Thoracic aorta (tissue), 2 donors: ENCODE results near the gene CCDC83. TPM values are rescaled to one million over a fixed set of nuclear protein-coding genes. Genes with fewer than 3 reads are reported as not detected.

Experiments used
- ATAC-seq: fragments of 150-250 bp; one replicate; pipeline ENCODE4 v1.8.0; 2017; ENCODE audit warnings: low read depth; ENCODE audit not compliant: insufficient number of reproducible peaks, low FRiP score
- DNase-seq: peaks from one replicate; pipeline ENCODE4 v3.0.0-alpha.2; 2020; ENCODE audit warnings: low spot score
- H3K27ac ChIP-seq, 2 donors: fragments of 200-600 bp; sonication (generic); 1 replicate in 1 of 2; 2 replicates in 1 of 2; pipeline ENCODE4 v1.5.1; 2016; ENCODE audit warnings: mild to moderate bottlenecking in 2 of 2, moderate library complexity in 2 of 2
- H3K27me3 ChIP-seq: fragments of 200-600 bp; sonication (generic); replicated peaks from 2 replicates; pipeline ENCODE4 v1.6.0; 2016; ENCODE audit warnings: mild to moderate bottlenecking; ENCODE audit not compliant: insufficient read depth
- H3K36me3 ChIP-seq: fragments of 200-600 bp; sonication (generic); one replicate; pipeline ENCODE4 v1.5.1; 2016
- H3K4me1 ChIP-seq, 2 donors: fragments of 200-600 bp; sonication (generic); 1 replicate in 1 of 2; 2 replicates in 1 of 2; pipeline versions ENCODE4 v1.5.1 to v1.6.0; 2016; ENCODE audit warnings: low read depth in 2 of 2, mild to moderate bottlenecking in 1 of 2; ENCODE audit not compliant: control insufficient read depth in 1 of 2
- H3K4me3 ChIP-seq: fragments of 200-600 bp; sonication (generic); 2 replicates; pipeline ENCODE4 v1.5.1; 2016; ENCODE audit warnings: mild to moderate bottlenecking
- H3K9me3 ChIP-seq: fragments of 200-600 bp; sonication (generic); 2 replicates; pipeline ENCODE4 v1.5.1; 2016
- total RNA-seq, 2 donors: library from RNA; depleted of rRNA; stranded (reverse); fragments of >200 nt; gene quantifications; one replicate each; pipeline versions ENCODE4 v1.1.0 to v1.2.3, GENCODE V29; 2016
- TF ChIP-seq, protein P1 (sequence below): fragments of 200-600 bp; sonication (generic); IDR thresholded peaks from one replicate; pipeline ENCODE4 v1.5.1; 2019; ENCODE audit warnings: antibody characterized with exemption

CCDC83 gene
- total RNA-seq, 2 donors from 2014 or later = not detected

GRCh38 chr11:85884581-85885021 lies 29.4 kb downstream of the CCDC83 start:
- TF ChIP-seq, protein P1, sequence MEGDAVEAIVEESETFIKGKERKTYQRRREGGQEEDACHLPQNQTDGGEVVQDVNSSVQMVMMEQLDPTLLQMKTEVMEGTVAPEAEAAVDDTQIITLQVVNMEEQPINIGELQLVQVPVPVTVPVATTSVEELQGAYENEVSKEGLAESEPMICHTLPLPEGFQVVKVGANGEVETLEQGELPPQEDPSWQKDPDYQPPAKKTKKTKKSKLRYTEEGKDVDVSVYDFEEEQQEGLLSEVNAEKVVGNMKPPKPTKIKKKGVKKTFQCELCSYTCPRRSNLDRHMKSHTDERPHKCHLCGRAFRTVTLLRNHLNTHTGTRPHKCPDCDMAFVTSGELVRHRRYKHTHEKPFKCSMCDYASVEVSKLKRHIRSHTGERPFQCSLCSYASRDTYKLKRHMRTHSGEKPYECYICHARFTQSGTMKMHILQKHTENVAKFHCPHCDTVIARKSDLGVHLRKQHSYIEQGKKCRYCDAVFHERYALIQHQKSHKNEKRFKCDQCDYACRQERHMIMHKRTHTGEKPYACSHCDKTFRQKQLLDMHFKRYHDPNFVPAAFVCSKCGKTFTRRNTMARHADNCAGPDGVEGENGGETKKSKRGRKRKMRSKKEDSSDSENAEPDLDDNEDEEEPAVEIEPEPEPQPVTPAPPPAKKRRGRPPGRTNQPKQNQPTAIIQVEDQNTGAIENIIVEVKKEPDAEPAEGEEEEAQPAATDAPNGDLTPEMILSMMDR = no peak
- no peaks in the 10 kb centered on the region for H3K36me3 ChIP-seq
- DNase-seq (no peak), ATAC-seq (no peak)
- H3K27ac ChIP-seq = no peak overlapping the region
- H3K27me3 ChIP-seq = no peaks in the 10 kb centered on the region
- H3K4me3 ChIP-seq = no peak overlapping the region
- no peaks in the 10 kb centered on the region for H3K9me3 ChIP-seq
- no peaks in the 10 kb centered on the region for H3K4me1 ChIP-seq

DNA sequence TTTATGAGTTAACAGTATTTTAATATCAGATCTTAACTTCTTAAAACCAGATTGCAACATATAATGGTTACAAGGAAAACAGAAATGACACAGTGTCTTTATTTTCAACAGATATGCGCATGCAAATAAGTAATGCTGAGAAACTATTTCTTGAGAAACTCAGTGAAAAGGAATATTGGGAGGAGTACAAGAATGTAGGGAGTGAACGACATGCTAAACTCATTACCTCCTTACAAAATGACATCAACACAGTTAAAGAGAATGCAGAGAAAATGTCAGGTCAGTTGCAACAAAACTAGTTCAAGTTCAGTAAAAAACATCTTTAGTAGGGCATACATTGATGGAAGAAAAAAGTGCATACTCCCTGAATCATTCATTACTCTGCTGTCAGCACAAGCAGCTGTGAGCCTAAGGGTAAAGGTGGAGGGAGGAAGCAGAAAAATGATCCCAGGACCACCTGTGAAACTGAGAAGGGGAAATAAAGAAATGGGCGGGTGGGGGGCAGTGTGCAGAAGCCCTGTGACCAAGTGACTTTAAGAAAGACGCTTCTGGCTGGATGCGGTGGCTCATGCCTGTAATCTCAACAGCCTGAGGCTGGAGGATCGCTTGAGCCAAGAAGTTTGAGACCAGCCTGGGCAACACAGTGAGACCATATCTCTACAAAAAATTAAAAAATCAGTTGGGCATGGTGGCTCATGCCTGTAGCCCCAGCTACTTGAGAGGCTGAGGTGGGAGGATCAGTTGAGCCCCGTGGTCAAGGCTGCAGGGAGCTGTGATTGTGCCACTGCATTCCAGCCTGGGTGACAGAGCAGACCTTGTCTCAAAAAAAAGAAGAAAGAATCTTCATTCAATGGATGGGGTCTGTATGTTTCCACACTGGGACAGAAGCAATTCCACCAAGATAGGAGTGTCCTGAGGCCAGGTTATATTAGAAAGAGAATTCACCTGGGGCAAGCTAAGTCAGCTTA lies 31.2 kb downstream of the CCDC83 start:
- TF ChIP-seq, protein P1 = no peak
- Histone ChIP-seq H3K4me3 (no peak overlapping the region), H3K27ac (no peak overlapping the region), H3K4me1 (no peaks in the 10 kb centered on the region), H3K9me3 (no peaks in the 10 kb centered on the region), H3K27me3 (no peaks in the 10 kb centered on the region), H3K36me3 (no peaks in the 10 kb centered on the region)
- DNase-seq (no peak), ATAC-seq (no peak)

DNA sequence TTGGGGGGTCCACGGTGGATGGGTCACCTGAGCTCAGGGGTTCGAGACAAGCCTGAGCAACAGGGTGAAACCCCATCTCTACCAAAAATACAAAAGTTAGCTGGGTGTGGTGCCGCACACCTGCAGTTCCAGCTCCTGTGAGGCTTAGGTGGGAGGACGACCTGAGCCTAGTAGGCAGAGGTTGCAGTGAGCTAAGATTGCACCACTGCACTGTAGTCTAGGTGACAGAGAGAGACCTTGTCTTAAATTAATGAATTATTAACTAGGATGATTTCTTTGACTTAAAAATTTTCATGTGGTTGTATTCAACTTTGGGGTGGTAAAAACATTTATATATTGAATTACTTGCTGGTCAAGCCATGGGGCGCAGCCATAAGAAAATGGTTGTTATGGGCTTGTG lies 33.9 kb downstream of the CCDC83 start:
- no peak for DNase-seq
- Histone ChIP-seq H3K4me3 (no peak overlapping the region), H3K9me3 (no peaks in the 10 kb centered on the region), H3K27ac (no peak overlapping the region), H3K4me1 (no peaks in the 10 kb centered on the region), H3K27me3 (no peaks in the 10 kb centered on the region), H3K36me3 (no peaks in the 10 kb centered on the region)
- TF ChIP-seq, protein P1 = no peak
- no peak for ATAC-seq

DNA sequence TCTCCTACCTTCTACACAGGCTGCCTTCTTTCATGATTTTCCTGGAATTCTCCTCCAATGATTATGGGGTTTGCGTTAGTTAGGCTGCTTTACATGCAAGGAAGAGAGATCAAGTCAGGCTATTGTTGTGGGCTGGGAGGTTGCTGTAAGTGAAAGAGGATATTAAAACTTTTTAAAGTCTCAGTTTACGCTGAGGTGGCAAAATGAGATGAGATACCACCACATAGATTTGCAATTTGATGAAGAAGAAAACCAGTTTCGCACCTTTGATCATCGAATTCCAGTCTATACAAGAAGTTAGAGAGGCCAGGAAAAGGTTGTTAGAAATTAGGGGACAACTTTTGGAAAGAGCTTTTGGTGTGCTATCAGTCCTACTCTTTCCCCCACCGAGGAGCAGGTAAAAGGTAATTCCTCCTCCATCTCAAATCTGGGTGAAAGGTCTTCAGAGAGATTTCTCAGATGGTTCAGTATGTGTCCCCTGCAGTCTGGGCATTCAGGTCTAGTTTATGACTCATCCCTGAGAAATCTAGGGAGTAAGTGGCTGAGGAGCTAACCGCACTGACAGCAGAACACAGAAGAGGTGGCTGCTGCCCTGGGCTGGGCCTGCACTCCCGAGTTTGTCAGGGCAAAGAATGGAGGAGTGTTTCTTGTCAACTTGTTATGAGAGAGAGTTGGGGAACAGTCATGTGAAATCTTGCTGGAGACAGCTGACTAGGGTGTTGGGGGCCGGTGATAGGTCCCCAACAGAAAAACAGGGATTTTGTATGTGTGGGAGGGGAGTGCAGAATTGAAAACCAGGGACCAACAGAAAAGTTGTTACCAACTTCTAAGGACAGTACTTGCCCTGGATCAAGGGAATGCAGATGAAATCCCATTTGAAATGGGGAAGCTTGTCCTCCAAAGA lies 34.7 kb downstream of the CCDC83 start:
- TF ChIP-seq, protein P1 = no peak
- Histone ChIP-seq H3K4me1 (no peaks in the 10 kb centered on the region), H3K4me3 (no peak overlapping the region), H3K9me3 (no peaks in the 10 kb centered on the region), H3K36me3 (no peaks in the 10 kb centered on the region), H3K27ac (no peak overlapping the region), H3K27me3 (no peaks in the 10 kb centered on the region)
- DNase-seq (no peak), ATAC-seq (no peak)

- TF ChIP-seq, protein P1 = no peak
- Histone ChIP-seq H3K36me3 (no peaks in the 10 kb centered on the region), H3K27me3 (no peaks in the 10 kb centered on the region), H3K27ac (no peak overlapping the region), H3K4me1 (no peaks in the 10 kb centered on the region), H3K9me3 (no peaks in the 10 kb centered on the region), H3K4me3 (no peak overlapping the region)
- ATAC-seq (no peak), DNase-seq (no peak)
Measured at GRCh38 chr11:85893395-85893794, 38.2 kb downstream of the CCDC83 start.
